Activated B cell treated with CpG ODN at 0.5 μM for 24 hours (primary cell): ENCODE data around the gene TWIST2. TPM values are rescaled to one million over a fixed set of nuclear protein-coding genes. Genes with fewer than 3 reads are reported as not detected.

Source experiments
- ATAC-seq: fragments of 200-7000 bp; cut with Tn5 transposase; one replicate; pipeline ENCODE4 v1.10.0; 2021; ENCODE audit warnings: low read depth, mild to moderate bottlenecking, moderate library complexity
- CTCF ChIA-PET: fragments of 350-600 bp; sonication (Branson Sonifier 250); formaldehyde crosslinking; loops from one replicate; lab custom pipeline; 2021; ENCODE audit warnings: antibody characterized with exemption; lab: Charles Lee
- POLR2A ChIA-PET: fragments of 350-600 bp; sonication (Branson Sonifier 250); formaldehyde crosslinking; loops from one replicate; lab custom pipeline; 2021; ENCODE audit warnings: antibody characterized with exemption; lab: Charles Lee
- DNase-seq: peaks from one replicate; pipeline ENCODE4 v3.0.0; 2022
- H3K27ac Mint-ChIP-seq: one replicate; pipeline ENCODE4 v1.8.0; 2020; ENCODE audit warnings: mixed read lengths
- H3K27me3 Mint-ChIP-seq: one replicate; pipeline ENCODE4 v1.8.0; 2021; ENCODE audit warnings: mixed read lengths
- H3K36me3 Mint-ChIP-seq: one replicate; pipeline ENCODE4 v1.8.0; 2021; ENCODE audit warnings: low read depth, mixed read lengths
- H3K4me1 Mint-ChIP-seq: one replicate; pipeline ENCODE4 v1.8.0; 2021; ENCODE audit warnings: mixed read lengths
- H3K4me3 Mint-ChIP-seq: one replicate; pipeline ENCODE4 v1.8.0; 2020; ENCODE audit warnings: mild to moderate bottlenecking, mixed read lengths
- H3K9me3 Mint-ChIP-seq: one replicate; pipeline ENCODE4 v1.8.0; 2020; ENCODE audit warnings: mixed read lengths
- intact Hi-C: fragments of 100-400 bp; cut with micrococcal nuclease; formaldehyde crosslinking; loops from one replicate; pipeline ENCODE4 v1.15.1; 2024
- total RNA-seq: library from RNA; stranded (reverse); gene quantifications from 2 replicates; pipeline ENCODE4 v1.2.3, GENCODE V29; 2022
- TF ChIP-seq, protein P1 (sequence below): fragments of 200-600 bp; IDR thresholded peaks from one replicate; pipeline ENCODE4 v1.8.0; 2022; ENCODE audit warnings: antibody characterized with exemption, mild to moderate bottlenecking

Gene TWIST2
- total RNA-seq, 1 donor from 2014 or later = not detected

DNA sequence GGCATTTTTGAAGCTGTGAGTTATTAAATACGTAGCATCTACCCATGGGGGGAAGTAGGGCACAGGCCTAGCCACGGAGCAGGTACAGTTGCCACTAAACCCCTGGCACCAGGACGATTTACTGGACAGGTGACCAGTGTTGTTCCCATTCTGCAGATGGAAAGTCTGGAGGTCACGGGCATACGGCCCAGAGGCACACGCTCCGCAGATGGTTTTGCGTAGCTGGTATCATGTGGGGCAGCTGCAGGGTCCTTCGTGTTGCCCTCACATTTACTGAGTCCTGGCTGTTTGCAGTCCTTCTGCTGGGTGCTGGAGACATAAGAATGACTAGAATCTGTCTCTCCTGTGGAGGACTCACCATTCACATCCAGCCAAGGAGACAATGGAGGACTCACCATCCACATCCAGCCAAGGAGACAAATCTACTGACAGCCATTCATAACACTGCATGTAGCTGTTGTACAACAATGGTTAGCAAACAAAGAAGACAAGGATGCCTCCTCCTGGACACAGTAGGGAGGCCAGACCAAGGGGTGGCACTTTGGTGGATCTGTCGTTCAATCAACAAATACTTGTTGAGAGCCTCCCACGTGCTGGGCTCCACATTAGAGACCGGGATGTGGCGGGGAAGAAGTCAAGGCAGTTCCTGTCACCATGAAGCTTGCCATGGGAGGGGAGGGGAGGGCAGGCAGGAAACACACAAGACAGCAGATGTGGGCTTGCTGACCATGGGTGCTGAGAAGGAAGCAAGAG lies 24.9 kb downstream of the TWIST2 start:
- POLR2A ChIA-PET = no interaction called here
- ATAC-seq = no peak
- H3K9me3 Mint-ChIP-seq = peaks cover 7% of the 10 kb centered on the region
- CTCF ChIA-PET = no interaction called here
- intact Hi-C loops = no loop called here
- H3K4me3 Mint-ChIP-seq = no peak overlapping the region
- H3K36me3 Mint-ChIP-seq = no peaks in the 10 kb centered on the region
- DNase-seq = no peak
- TF ChIP-seq, protein P1, sequence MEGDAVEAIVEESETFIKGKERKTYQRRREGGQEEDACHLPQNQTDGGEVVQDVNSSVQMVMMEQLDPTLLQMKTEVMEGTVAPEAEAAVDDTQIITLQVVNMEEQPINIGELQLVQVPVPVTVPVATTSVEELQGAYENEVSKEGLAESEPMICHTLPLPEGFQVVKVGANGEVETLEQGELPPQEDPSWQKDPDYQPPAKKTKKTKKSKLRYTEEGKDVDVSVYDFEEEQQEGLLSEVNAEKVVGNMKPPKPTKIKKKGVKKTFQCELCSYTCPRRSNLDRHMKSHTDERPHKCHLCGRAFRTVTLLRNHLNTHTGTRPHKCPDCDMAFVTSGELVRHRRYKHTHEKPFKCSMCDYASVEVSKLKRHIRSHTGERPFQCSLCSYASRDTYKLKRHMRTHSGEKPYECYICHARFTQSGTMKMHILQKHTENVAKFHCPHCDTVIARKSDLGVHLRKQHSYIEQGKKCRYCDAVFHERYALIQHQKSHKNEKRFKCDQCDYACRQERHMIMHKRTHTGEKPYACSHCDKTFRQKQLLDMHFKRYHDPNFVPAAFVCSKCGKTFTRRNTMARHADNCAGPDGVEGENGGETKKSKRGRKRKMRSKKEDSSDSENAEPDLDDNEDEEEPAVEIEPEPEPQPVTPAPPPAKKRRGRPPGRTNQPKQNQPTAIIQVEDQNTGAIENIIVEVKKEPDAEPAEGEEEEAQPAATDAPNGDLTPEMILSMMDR = no peak
- no peak overlapping the region for H3K27ac Mint-ChIP-seq
- no peaks in the 10 kb centered on the region for H3K27me3 Mint-ChIP-seq
- no peaks in the 10 kb centered on the region for H3K4me1 Mint-ChIP-seq

DNA sequence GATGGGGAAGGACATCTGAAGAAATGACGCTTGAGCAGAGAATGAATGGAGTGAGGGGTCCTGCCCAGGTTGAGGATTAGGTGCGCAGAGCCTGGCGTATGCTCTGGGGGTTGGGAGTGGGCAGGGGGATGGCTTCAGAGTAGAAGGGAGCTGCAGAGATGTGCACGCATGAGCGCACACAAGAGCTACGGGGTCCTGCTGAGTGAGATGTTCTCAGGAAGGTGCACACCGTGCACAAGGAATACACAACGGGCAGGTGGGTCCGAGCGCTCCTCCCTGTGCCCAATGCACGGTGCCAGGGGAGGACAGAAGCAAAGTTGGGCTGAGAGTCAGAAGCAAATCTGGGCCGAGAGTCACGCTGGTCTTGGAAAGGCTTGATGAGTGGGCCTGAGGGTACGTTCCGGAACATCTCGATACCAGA lies 25.5 kb downstream of the TWIST2 start:
- intact Hi-C loops = no loop called here
- Mint-ChIP-seq H3K27me3 (no peaks in the 10 kb centered on the region), H3K9me3 (peaks cover 11% of the 10 kb centered on the region), H3K4me1 (no peaks in the 10 kb centered on the region), H3K4me3 (no peak overlapping the region), H3K27ac (no peak overlapping the region), H3K36me3 (no peaks in the 10 kb centered on the region)
- CTCF ChIA-PET = no interaction called here
- POLR2A ChIA-PET = no interaction called here
- DNase-seq (no peak), ATAC-seq (no peak)
- TF ChIP-seq, protein P1 = no peak

DNA sequence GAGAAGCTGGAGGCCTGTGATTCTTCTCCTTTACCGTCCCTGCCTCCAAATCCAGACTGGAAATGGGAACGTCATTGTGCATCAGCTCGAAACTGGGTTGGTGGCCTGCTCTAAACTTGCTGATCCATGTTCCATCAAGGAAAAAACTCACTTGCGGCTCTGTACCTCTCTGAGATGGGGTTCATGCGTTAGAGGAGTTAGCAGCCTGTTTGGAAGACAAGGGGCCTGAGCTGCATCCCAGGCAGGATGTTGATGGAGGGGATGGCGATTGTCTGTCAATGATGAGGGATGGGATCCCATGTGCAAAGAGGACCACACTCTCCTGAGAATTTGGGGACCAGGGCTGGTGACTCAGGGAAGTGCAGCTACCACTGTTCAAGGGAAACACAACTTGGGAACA lies 26.0 kb downstream of the TWIST2 start:
- DNase-seq (no peak), ATAC-seq (no peak)
- intact Hi-C loops = no loop called here
- Mint-ChIP-seq H3K27me3 (no peaks in the 10 kb centered on the region), H3K9me3 (peaks cover 11% of the 10 kb centered on the region), H3K4me3 (no peak overlapping the region), H3K36me3 (no peaks in the 10 kb centered on the region), H3K4me1 (no peaks in the 10 kb centered on the region), H3K27ac (no peak overlapping the region)
- ChIA-PET POLR2A (no interaction called here), CTCF (no interaction called here)
- TF ChIP-seq, protein P1 = no peak

DNA sequence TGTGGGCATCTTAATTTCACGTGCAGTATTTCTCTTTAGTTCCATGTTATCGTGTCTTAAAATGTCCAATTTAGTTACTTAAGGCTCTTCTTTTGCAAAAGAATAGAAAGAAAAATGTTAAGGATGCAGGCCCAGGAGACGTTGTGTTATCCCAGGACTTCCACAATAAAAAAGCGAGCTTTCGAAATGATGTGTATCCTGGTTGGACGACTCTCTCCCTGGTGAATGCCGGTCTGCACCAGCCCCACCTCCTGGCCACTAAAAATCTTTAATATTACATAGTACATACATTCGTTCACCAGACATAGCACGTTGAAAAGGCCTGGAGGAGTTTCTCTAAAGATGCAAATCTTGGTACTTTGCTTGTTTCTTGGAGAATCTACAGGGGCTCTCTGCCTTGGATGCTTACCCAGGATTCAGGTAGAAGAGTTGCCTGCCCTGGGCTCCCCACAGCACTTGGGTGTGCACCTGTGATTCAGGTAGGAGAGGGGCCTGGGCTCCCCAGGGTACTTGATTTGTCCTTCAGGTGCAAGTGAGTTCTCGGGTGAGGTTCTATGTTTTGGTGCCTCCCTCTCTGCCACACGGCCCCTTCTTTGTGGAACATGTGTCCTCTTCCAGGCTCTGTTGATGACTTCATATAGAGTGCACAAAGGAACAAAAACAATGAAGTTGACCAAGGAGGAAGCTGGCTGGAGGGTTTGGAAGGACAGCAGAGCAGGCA lies 26.6 kb downstream of the TWIST2 start:
- no peak for DNase-seq
- ChIA-PET POLR2A (no interaction called here), CTCF (no interaction called here)
- TF ChIP-seq, protein P1 = no peak
- Mint-ChIP-seq H3K4me3 (no peak overlapping the region), H3K4me1 (no peaks in the 10 kb centered on the region), H3K27me3 (no peaks in the 10 kb centered on the region), H3K36me3 (no peaks in the 10 kb centered on the region), H3K27ac (no peak overlapping the region), H3K9me3 (peaks cover 11% of the 10 kb centered on the region)
- ATAC-seq = no peak
- intact Hi-C loops = no loop called here

DNA sequence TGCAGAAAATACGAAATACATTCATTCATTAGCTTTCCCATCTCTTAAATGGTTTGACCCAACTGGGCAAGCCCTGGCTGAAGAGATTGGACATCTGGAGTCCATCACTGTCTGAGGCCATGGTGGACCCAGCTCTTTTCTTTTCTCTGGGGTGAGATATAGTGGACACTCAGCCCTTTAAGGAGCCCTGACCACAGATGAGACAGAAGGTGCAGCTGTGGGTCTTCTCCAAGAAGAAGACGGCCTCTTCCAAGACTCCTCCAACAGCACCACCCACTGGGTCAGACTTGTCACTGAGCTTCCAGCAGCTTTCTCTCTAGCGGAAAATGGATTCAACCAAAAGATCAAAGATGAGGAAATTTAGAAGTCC lies 27.2 kb downstream of the TWIST2 start:
- POLR2A ChIA-PET = no interaction called here
- Mint-ChIP-seq H3K36me3 (no peaks in the 10 kb centered on the region), H3K4me1 (no peaks in the 10 kb centered on the region), H3K9me3 (peaks cover 11% of the 10 kb centered on the region), H3K27ac (no peak overlapping the region), H3K4me3 (no peak overlapping the region), H3K27me3 (peaks cover 3% of the 10 kb centered on the region)
- TF ChIP-seq, protein P1 = no peak
- ATAC-seq (no peak), DNase-seq (no peak)
- intact Hi-C loops = no loop called here
- CTCF ChIA-PET = no interaction called here
